HEK293T (cell line): Measurements from ENCODE around the gene MAD2L1BP.

Experiments used
- L3MBTL2 ChIP-seq: fragments of 450-650 bp; conservative IDR thresholded peaks from 2 replicates; pipeline ENCODE4 v1.6.1; 2016; ENCODE audit warnings: mild to moderate bottlenecking
- TF ChIP-seq, protein P1 (sequence below): fragments of 450-650 bp; IDR thresholded peaks from 2 replicates; pipeline ENCODE4 v1.6.1; 2016

DNA sequence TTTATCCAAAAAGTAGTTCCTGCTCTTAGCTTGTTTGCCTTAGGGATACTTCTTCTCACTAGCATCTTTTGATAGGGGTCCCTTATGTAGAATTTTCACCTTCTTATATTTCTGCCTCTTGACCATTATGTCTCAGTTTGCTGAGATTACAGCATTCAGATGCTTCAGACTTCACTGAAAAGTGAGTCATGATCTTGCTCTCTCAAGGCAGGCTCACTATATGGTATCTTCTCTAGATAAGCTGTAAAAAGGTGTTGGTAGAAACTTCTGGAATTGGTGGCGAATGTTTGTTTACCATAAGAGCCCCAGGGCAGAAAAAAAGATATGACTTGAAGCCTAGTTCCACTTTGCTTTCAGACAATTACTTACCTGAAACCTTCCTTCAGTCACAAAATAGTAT is 26.2 kb upstream of the MAD2L1BP start:
- TF ChIP-seq, protein P1, sequence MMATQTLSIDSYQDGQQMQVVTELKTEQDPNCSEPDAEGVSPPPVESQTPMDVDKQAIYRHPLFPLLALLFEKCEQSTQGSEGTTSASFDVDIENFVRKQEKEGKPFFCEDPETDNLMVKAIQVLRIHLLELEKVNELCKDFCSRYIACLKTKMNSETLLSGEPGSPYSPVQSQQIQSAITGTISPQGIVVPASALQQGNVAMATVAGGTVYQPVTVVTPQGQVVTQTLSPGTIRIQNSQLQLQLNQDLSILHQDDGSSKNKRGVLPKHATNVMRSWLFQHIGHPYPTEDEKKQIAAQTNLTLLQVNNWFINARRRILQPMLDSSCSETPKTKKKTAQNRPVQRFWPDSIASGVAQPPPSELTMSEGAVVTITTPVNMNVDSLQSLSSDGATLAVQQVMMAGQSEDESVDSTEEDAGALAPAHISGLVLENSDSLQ, result no peak
- no peak for TF ChIP-seq L3MBTL2
